Left lung (tissue), 10 donors: Measurements from ENCODE around the gene WASHC4. TPM values are rescaled to one million over a fixed set of nuclear protein-coding genes. Genes with fewer than 3 reads are reported as not detected.
"Not testable (repeated sequence)": the region's sequence is repeated elsewhere in the genome, so short reads cannot be mapped to it uniquely, and the experiment has no call there.

ENCODE experiments used
- ATAC-seq: fragments of 200-7000 bp; cut with Tn5 transposase; one replicate; pipeline ENCODE4 v1.9.1; 2020; ENCODE audit warnings: moderate library complexity
- DNase-seq, 4 donors: peaks; one replicate each; pipeline ENCODE4 v3.0.0-alpha.2; 2013 to 2020
- H3K27ac ChIP-seq, 2 donors: fragments of 200-600 bp; sonication (generic) in 1 of 2; one replicate each; pipeline versions ENCODE4 v1.5.0 to v1.8.0; 2020 to 2021
- H3K27me3 ChIP-seq, 2 donors: fragments of 200-600 bp; sonication (generic) in 1 of 2; one replicate each; pipeline versions ENCODE4 v1.5.0 to v1.8.0; 2020 to 2021
- H3K36me3 ChIP-seq, 2 donors: fragments of 200-600 bp; sonication (generic) in 1 of 2; one replicate each; pipeline versions ENCODE4 v1.5.0 to v1.8.0; 2020 to 2021
- H3K4me1 ChIP-seq, 2 donors: fragments of 200-600 bp; one replicate each; pipeline ENCODE4 v1.8.0; 2021
- H3K4me3 ChIP-seq, 2 donors: fragments of 200-600 bp; sonication (generic) in 1 of 2; one replicate each; pipeline versions ENCODE4 v1.5.0 to v1.8.0; 2020 to 2021; ENCODE audit warnings: mild to moderate bottlenecking in 1 of 2
- H3K9me3 ChIP-seq, 2 donors: fragments of 200-600 bp; sonication (generic) in 1 of 2; one replicate each; pipeline versions ENCODE4 v1.5.0 to v1.8.0; 2020 to 2021
- CTCF ChIP-seq, 2 donors: fragments of 200-600 bp; sonication (generic) in 1 of 2; IDR thresholded peaks; one replicate each; pipeline versions ENCODE4 v1.5.0 to v1.8.0; 2021; ENCODE audit warnings: antibody characterized with exemption in 2 of 2
- intact Hi-C, 2 donors: fragments of 100-400 bp; cut with DNase I; formaldehyde crosslinking; loops; one replicate each; pipeline versions ENCODE4 v1.11.2 to v1.14.2; 2022
- polyA plus RNA-seq, 6 donors: library from polyadenylated mRNA; unstranded; fragments of 120-200 nt; gene quantifications; one replicate each; pipeline ENCODE4 v1.2.1, GENCODE V29; 2013; ENCODE audit not compliant: insufficient read length in 6 of 6
- total RNA-seq, 2 donors: library from RNA; stranded (reverse); fragmentation: NEBNext Ultra II Directional; extraction: Animal tissue kit (Norgen Biotek cat#: 25700); gene quantifications; one replicate each; pipeline ENCODE4 v1.2.1, GENCODE V29; 2021
- donor health status: DM: no; HTN: yes; CAD: no.
- donor health status: DM: no; HTN: no; CAD: no.

Gene WASHC4
- total and polyA plus RNA-seq, 8 donors, result 52.1 to 96.9 (median 73.6) TPM

- H3K4me1 ChIP-seq, result no peaks in the 10 kb centered on the region
- ATAC-seq (no peak), DNase-seq (no peak)
- no peaks in the 10 kb centered on the region for H3K27me3 ChIP-seq
- no peaks in the 10 kb centered on the region for H3K9me3 ChIP-seq
- H3K4me3 ChIP-seq, result no peak overlapping the region
- no peak for TF ChIP-seq CTCF (IDR thresholded peaks at IDR 0.05)
- peaks cover 0 to 84% of the 10 kb centered on the region in 2 donors for H3K36me3 ChIP-seq
- intact Hi-C loops, result no loop called here
- no peak overlapping the region for H3K27ac ChIP-seq
These were observed 60.5 kb downstream of the WASHC4 start for GRCh38 chr12:105168006-105168405.

- Histone ChIP-seq H3K4me3 (no peak overlapping the region), H3K4me1 (no peaks in the 10 kb centered on the region), H3K27me3 (no peaks in the 10 kb centered on the region), H3K36me3 (peaks cover 0 to 81% of the 10 kb centered on the region in 2 donors), H3K9me3 (no peaks in the 10 kb centered on the region), H3K27ac (no peak overlapping the region)
- intact Hi-C loops, result no loop called here
- no peak for TF ChIP-seq CTCF (IDR thresholded peaks at IDR 0.05)
- DNase-seq (no peak), ATAC-seq (no peak)
These were observed 62.6 kb downstream of the WASHC4 start for GRCh38 chr12:105170139-105170538.

- no peaks in the 10 kb centered on the region for H3K27me3 ChIP-seq
- ATAC-seq, result no peak
- DNase-seq, result no peak
- no peaks in the 10 kb centered on the region for H3K9me3 ChIP-seq
- H3K36me3 ChIP-seq, result peaks cover 0 to 81% of the 10 kb centered on the region in 2 donors
- H3K4me3 ChIP-seq, result no peak overlapping the region
- no peak for TF ChIP-seq CTCF (IDR thresholded peaks at IDR 0.05)
- H3K4me1 ChIP-seq, result no peaks in the 10 kb centered on the region
- H3K27ac ChIP-seq, result no peak overlapping the region
- intact Hi-C loops, result no loop called here
These were observed 64.3 kb downstream of the WASHC4 start for GRCh38 chr12:105171691-105172436.

- TF ChIP-seq CTCF (IDR thresholded peaks at IDR 0.05), result no peak
- Histone ChIP-seq H3K27me3 (no peaks in the 10 kb centered on the region), H3K36me3 (peaks cover 0 to 76% of the 10 kb centered on the region in 2 donors), H3K4me3 (no peak overlapping the region), H3K27ac (no peak overlapping the region), H3K9me3 (peaks cover 0 to 2% of the 10 kb centered on the region in 2 donors), H3K4me1 (no peaks in the 10 kb centered on the region)
- DNase-seq, result no peak
- intact Hi-C loops, result no loop called here
- no peak for ATAC-seq
These were observed 68.0 kb downstream of the WASHC4 start for GRCh38 chr12:105175397-105175990.

GRCh38 chr12:105177208-105177607 lies 69.7 kb downstream of the WASHC4 start:
- ATAC-seq (no peak), DNase-seq (no peak)
- H3K4me1 ChIP-seq, result no peaks in the 10 kb centered on the region
- no peak overlapping the region for H3K4me3 ChIP-seq
- intact Hi-C loops, result no loop called here
- H3K27ac ChIP-seq, result no peak overlapping the region
- H3K36me3 ChIP-seq, result peaks cover 0 to 68% of the 10 kb centered on the region in 2 donors
- peaks cover 0 to 3% of the 10 kb centered on the region in 2 donors for H3K9me3 ChIP-seq
- H3K27me3 ChIP-seq, result no peaks in the 10 kb centered on the region
- TF ChIP-seq CTCF (IDR thresholded peaks at IDR 0.05), result no peak

- DNase-seq, H3K4me3 ChIP-seq, H3K4me1 ChIP-seq, H3K27ac ChIP-seq, H3K27me3 ChIP-seq, intact Hi-C loops, ATAC-seq, H3K9me3 ChIP-seq: not testable (repeated sequence)
- H3K36me3 ChIP-seq, result peaks cover 0 to 61% of the 10 kb centered on the region in 2 donors
These were observed 71.6 kb downstream of the WASHC4 start for GRCh38 chr12:105179114-105179513.

GRCh38 chr12:105183406-105183805 lies 75.9 kb downstream of the WASHC4 start:
- ATAC-seq, result not testable (repeated sequence)

GRCh38 chr12:105183976-105184375 lies 76.4 kb downstream of the WASHC4 start:
- H3K4me3 ChIP-seq, H3K4me1 ChIP-seq, H3K27ac ChIP-seq, DNase-seq, ATAC-seq, intact Hi-C loops, H3K27me3 ChIP-seq, H3K9me3 ChIP-seq: not testable (repeated sequence)
- H3K36me3 ChIP-seq, result peaks cover 6 to 56% of the 10 kb centered on the region in 2 donors

More at GRCh38 chr12:105183406-105183805, 75.9 kb downstream of the WASHC4 start:
- peaks cover 2 to 56% of the 10 kb centered on the region in 2 donors for H3K36me3 ChIP-seq
- H3K4me1 ChIP-seq, DNase-seq, H3K9me3 ChIP-seq, H3K27me3 ChIP-seq, H3K27ac ChIP-seq, H3K4me3 ChIP-seq, intact Hi-C loops: not testable (repeated sequence)
